Mucosa of rectum (tissue), 2 donors: ENCODE data around the gene FKBP15.
"Not testable (repeated sequence)": the region's sequence is repeated elsewhere in the genome, so short reads cannot be mapped to it uniquely, and the experiment has no call there.

ENCODE experiments used
- H3K27ac ChIP-seq, 2 donors: one replicate each; pipeline ENCODE4 v1.7.0; 2013; ENCODE audit warnings: inconsistent platforms in 2 of 2, low read depth in 2 of 2, low read length in 2 of 2
- H3K27me3 ChIP-seq, 2 donors: one replicate each; pipeline ENCODE4 v1.7.0; 2013; ENCODE audit warnings: low read length in 2 of 2; ENCODE audit not compliant: control insufficient read depth in 2 of 2, insufficient read depth in 2 of 2
- H3K36me3 ChIP-seq, 2 donors: one replicate each; pipeline ENCODE4 v1.7.0; 2013; ENCODE audit warnings: low read length in 2 of 2; ENCODE audit not compliant: control insufficient read depth in 2 of 2, insufficient read depth in 2 of 2
- H3K4me1 ChIP-seq, 2 donors: one replicate each; pipeline ENCODE4 v1.7.0; 2013; ENCODE audit warnings: low read length in 2 of 2, mild to moderate bottlenecking in 1 of 2; ENCODE audit not compliant: control insufficient read depth in 2 of 2, insufficient read depth in 2 of 2
- H3K4me3 ChIP-seq, 2 donors: one replicate each; pipeline ENCODE4 v1.7.0; 2013; ENCODE audit warnings: low read length in 2 of 2
- H3K9ac ChIP-seq, 2 donors: one replicate each; pipeline ENCODE4 v1.7.0; 2013; ENCODE audit warnings: low read length in 2 of 2, low read depth in 1 of 2, mild to moderate bottlenecking in 1 of 2
- H3K9me3 ChIP-seq, 2 donors: one replicate each; pipeline ENCODE4 v1.7.0; 2013; ENCODE audit warnings: low read length in 2 of 2; ENCODE audit not compliant: control insufficient read depth in 2 of 2
- donor health status: healthy.
- donor health status: Normal muscosa, but diverticular disease.

FKBP15 gene

DNA sequence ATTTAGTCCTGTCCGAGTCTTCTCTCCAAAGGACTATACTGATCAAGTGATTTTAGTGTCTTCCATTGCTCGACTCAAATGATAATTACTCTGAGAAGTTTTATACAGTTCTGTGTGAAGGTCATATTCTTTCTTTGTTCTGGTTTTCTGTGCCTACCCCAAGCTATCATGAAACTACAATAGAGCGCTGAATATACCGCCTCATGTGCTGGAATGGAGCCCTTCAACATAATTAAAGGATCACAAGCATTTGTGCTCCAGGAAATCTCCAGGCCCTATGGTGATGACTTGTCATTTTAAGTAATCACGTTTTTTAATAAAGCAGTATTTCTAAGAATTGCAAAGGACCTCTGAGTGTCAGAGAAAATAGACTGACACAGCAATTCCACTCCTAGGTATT is 81.1 kb downstream of the FKBP15 start:
- Histone ChIP-seq H3K27me3 (peaks cover 0 to 3% of the 10 kb centered on the region in 2 donors), H3K4me3 (no peak overlapping the region), H3K27ac (no peak overlapping the region), H3K36me3 (no peaks in the 10 kb centered on the region), H3K4me1 (no peaks in the 10 kb centered on the region), H3K9ac (no peak overlapping the region), H3K9me3 (no peaks in the 10 kb centered on the region)

GRCh38 chr9:113139225-113139829 is 81.8 kb downstream of the FKBP15 start:
- Histone ChIP-seq H3K27me3 (peaks cover 0 to 3% of the 10 kb centered on the region in 2 donors), H3K4me1 (no peaks in the 10 kb centered on the region), H3K36me3 (no peaks in the 10 kb centered on the region), H3K27ac (no peak overlapping the region), H3K9me3 (no peaks in the 10 kb centered on the region), H3K4me3 (no peak overlapping the region), H3K9ac (no peak overlapping the region)

GRCh38 chr9:113138760-113139159 is 82.3 kb downstream of the FKBP15 start:
- no peaks in the 10 kb centered on the region for H3K36me3 ChIP-seq
- H3K9me3 ChIP-seq = no peaks in the 10 kb centered on the region
- no peak overlapping the region for H3K4me3 ChIP-seq
- peaks cover 0 to 3% of the 10 kb centered on the region in 2 donors for H3K27me3 ChIP-seq
- no peak overlapping the region for H3K27ac ChIP-seq
- H3K9ac ChIP-seq = no peak overlapping the region
- H3K4me1 ChIP-seq = no peaks in the 10 kb centered on the region

- H3K9ac ChIP-seq = no peak overlapping the region
- H3K9me3 ChIP-seq = no peaks in the 10 kb centered on the region
- H3K27ac ChIP-seq = no peak overlapping the region
Measured at GRCh38 chr9:113137196-113138168, 83.6 kb downstream of the FKBP15 start.

DNA sequence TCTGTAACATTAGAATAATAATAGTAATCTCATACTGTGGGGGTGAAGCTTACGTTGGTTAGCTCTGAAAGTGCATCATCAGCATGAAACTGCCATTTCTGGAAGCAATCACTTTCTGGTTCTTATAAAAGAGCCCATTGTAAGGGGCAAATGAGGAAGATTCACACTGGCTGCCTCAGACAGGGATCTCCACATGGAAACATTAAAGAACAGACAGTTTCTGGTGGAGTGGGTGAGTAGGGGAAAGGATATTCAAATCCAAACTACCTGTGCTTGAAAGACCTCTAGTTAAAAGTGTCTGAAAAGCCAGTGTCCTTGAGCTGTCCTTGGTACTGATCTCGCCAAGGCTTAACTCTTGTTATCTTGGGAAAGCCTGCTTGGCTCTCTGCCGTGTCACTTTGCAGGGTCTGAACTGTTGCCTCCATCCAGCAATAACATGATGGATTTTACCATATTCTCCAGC is 89.4 kb downstream of the FKBP15 start:
- Histone ChIP-seq H3K27me3 (peaks cover 0 to 8% of the 10 kb centered on the region in 2 donors), H3K27ac (no peak overlapping the region), H3K36me3 (no peaks in the 10 kb centered on the region), H3K9me3 (no peaks in the 10 kb centered on the region), H3K9ac (no peak overlapping the region), H3K4me3 (no peak overlapping the region), H3K4me1 (no peaks in the 10 kb centered on the region)

More at GRCh38 chr9:113137196-113138168, 83.6 kb downstream of the FKBP15 start:
- Histone ChIP-seq H3K4me1 (no peaks in the 10 kb centered on the region), H3K27me3 (peaks cover 0 to 3% of the 10 kb centered on the region in 2 donors), H3K36me3 (no peaks in the 10 kb centered on the region), H3K4me3 (no peak overlapping the region)

GRCh38 chr9:113129884-113130283 is 91.2 kb downstream of the FKBP15 start:
- Histone ChIP-seq H3K9me3 (no peaks in the 10 kb centered on the region), H3K27me3 (peaks cover 0 to 8% of the 10 kb centered on the region in 2 donors), H3K4me3 (no peak overlapping the region), H3K4me1 (no peaks in the 10 kb centered on the region), H3K36me3 (no peaks in the 10 kb centered on the region), H3K9ac (no peak overlapping the region), H3K27ac (no peak overlapping the region)

GRCh38 chr9:113129466-113129865 is 91.6 kb downstream of the FKBP15 start:
- H3K9ac ChIP-seq = no peak overlapping the region
- H3K27me3 ChIP-seq = peaks cover 0 to 8% of the 10 kb centered on the region in 2 donors
- H3K4me3 ChIP-seq = no peak overlapping the region
- no peaks in the 10 kb centered on the region for H3K4me1 ChIP-seq
- H3K27ac ChIP-seq = no peak overlapping the region
- no peaks in the 10 kb centered on the region for H3K36me3 ChIP-seq
- H3K9me3 ChIP-seq = no peaks in the 10 kb centered on the region

GRCh38 chr9:113125386-113126035 is 95.6 kb downstream of the FKBP15 start:
- Histone ChIP-seq H3K4me3 (no peak overlapping the region), H3K9me3 (no peaks in the 10 kb centered on the region), H3K27me3 (peaks cover 0 to 5% of the 10 kb centered on the region in 2 donors), H3K4me1 (no peaks in the 10 kb centered on the region), H3K27ac (no peak overlapping the region), H3K36me3 (no peaks in the 10 kb centered on the region), H3K9ac (no peak overlapping the region)

GRCh38 chr9:113118829-113119228 is 102.2 kb downstream of the FKBP15 start:
- H3K27me3 ChIP-seq, H3K9me3 ChIP-seq, H3K4me3 ChIP-seq, H3K27ac ChIP-seq, H3K36me3 ChIP-seq, H3K9ac ChIP-seq, H3K4me1 ChIP-seq: not testable (repeated sequence)
